GM12878 (cell line): ENCODE results near the gene RFLNA. TPM values are rescaled to one million over a fixed set of nuclear protein-coding genes. Genes with fewer than 3 reads are reported as not detected.

Experiments
- ATAC-seq: fragments of 200-7000 bp; cut with Tn5 transposase; 3 replicates; pipeline ENCODE4 v1.9.1; 2020; ENCODE audit warnings: mild to moderate bottlenecking, moderate library complexity
- BruUV-seq: library from RNA; stranded (reverse); fragments of 400-500 nt; replicated peaks from 2 replicates; lab custom pipeline; 2021; lab: Mats Ljungman, UMichigan
- CTCF ChIA-PET: fragments of 300-600 bp; sonication (Branson Sonifier 250); formaldehyde crosslinking; extraction: SDS; loops from one replicate; lab custom pipeline; 2021; ENCODE audit warnings: inconsistent platforms; lab: Yijun Ruan, JAX
- POLR2A ChIA-PET: fragments of 350-600 bp; formaldehyde crosslinking; extraction: SDS; loops from one replicate; lab custom pipeline; 2021; ENCODE audit warnings: inconsistent platforms; lab: Charles Lee
- RAD21 ChIA-PET: fragments of 300-600 bp; sonication (Branson Sonifier 250); formaldehyde crosslinking; loops from one replicate; lab custom pipeline; 2023; ENCODE audit warnings: antibody characterized with exemption; ENCODE audit not compliant: unreplicated experiment; lab: Charles Lee
- SMC1A ChIA-PET: fragments of 300-600 bp; sonication (Branson Sonifier 250); formaldehyde crosslinking; loops from one replicate; lab custom pipeline; 2023; ENCODE audit not compliant: unreplicated experiment, uncharacterized antibody; lab: Charles Lee
- DNase-seq: peaks from one replicate; pipeline ENCODE4 v3.0.0-alpha.2; 2011; ENCODE audit warnings: low read depth, low spot score
- FAIRE-seq: peaks from 3 replicates; lab custom pipeline; 2011; peaks lifted over from hg19 to GRCh38; lab: Jason Lieb, UNC
- H2AFZ ChIP-seq: 2 replicates; pipeline ENCODE4 v1.6.0; 2011; ENCODE audit warnings: low read depth, low read length, control low read depth; ENCODE audit not compliant: control insufficient read depth
- H3K27ac ChIP-seq: 2 replicates; pipeline ENCODE4 v1.5.1; 2011; ENCODE audit warnings: control low read depth; ENCODE audit not compliant: control insufficient read depth, insufficient read depth
- H3K27me3 ChIP-seq, 2 experiments: replicated peaks in 1 of 2; 2 replicates each; pipeline versions ENCODE4 v1.6.0 to v1.6.1; 2011; ENCODE audit warnings: low read length in 1 of 2; ENCODE audit not compliant: control insufficient read depth in 2 of 2, insufficient read depth in 2 of 2
- H3K36me3 ChIP-seq, 2 experiments: 2 replicates each; pipeline ENCODE4 v1.5.1; 2011; ENCODE audit warnings: low read length in 1 of 2; ENCODE audit not compliant: control insufficient read depth in 2 of 2, insufficient read depth in 2 of 2
- H3K4me1 ChIP-seq: 2 replicates; pipeline ENCODE4 v1.6.1; 2011; ENCODE audit warnings: mild to moderate bottlenecking, low read length, moderate library complexity, mixed read lengths; ENCODE audit not compliant: control insufficient read depth, insufficient read depth
- H3K4me2 ChIP-seq: 2 replicates; pipeline ENCODE4 v1.6.0; 2011; ENCODE audit warnings: control low read depth; ENCODE audit not compliant: control insufficient read depth, insufficient read depth
- H3K4me3 ChIP-seq: fragments of 200-600 bp; sonication (generic); 2 replicates; pipeline ENCODE4 v1.5.1; 2016
- H3K79me2 ChIP-seq: 2 replicates; pipeline ENCODE4 v1.6.0; 2011; ENCODE audit warnings: low read length; ENCODE audit not compliant: control insufficient read depth, insufficient read depth
- H3K9ac ChIP-seq: 2 replicates; pipeline ENCODE4 v1.8.0; 2011; ENCODE audit warnings: low read length, control low read depth, mixed read lengths; ENCODE audit not compliant: control insufficient read depth, insufficient read depth
- H3K9me3 ChIP-seq: replicated peaks from 3 replicates; pipeline ENCODE4 v1.5.1; 2011; ENCODE audit warnings: mild to moderate bottlenecking, low read length; ENCODE audit not compliant: control insufficient read depth, insufficient read depth
- H4K20me1 ChIP-seq: 2 replicates; pipeline ENCODE4 v1.6.0; 2011; ENCODE audit not compliant: control insufficient read depth, insufficient read depth
- CHD1 ChIP-seq: IDR thresholded peaks from 2 replicates; pipeline ENCODE4 v1.6.1; 2012; ENCODE audit warnings: low read depth, low read length, improper control_type of control experiment
- ESRRA ChIP-seq: IDR thresholded peaks from 2 replicates; pipeline ENCODE4 v1.6.1; 2012; ENCODE audit warnings: mild to moderate bottlenecking, low read length, improper control_type of control experiment
- NFYA ChIP-seq: IDR thresholded peaks from 2 replicates; pipeline ENCODE4 v1.6.1; 2011; ENCODE audit warnings: low read depth, mild to moderate bottlenecking, low read length, improper control_type of control experiment, borderline replicate concordance
- RELA ChIP-seq: fragments of 450-650 bp; IDR thresholded peaks from 2 replicates; pipeline ENCODE4 v1.8.0; 2014; ENCODE audit warnings: borderline replicate concordance; ENCODE audit not compliant: partially characterized antibody
- RELB ChIP-seq: fragments of 450-650 bp; IDR thresholded peaks from 2 replicates; pipeline ENCODE4 v1.6.1; 2017; ENCODE audit warnings: low read depth, mild to moderate bottlenecking, moderate library complexity
- SP1 ChIP-seq: IDR thresholded peaks from one replicate; pipeline ENCODE4 v1.6.1; 2011; ENCODE audit warnings: low read depth, low read length
- WRNIP1 ChIP-seq: IDR thresholded peaks from 2 replicates; pipeline ENCODE4 v1.6.1; 2011; ENCODE audit warnings: low read depth, low read length, improper control_type of control experiment, borderline replicate concordance
- ZNF24 ChIP-seq: fragments of 450-650 bp; IDR thresholded peaks from 2 replicates; pipeline ENCODE4 v1.6.1; 2017; ENCODE audit warnings: antibody characterized with exemption, mild to moderate bottlenecking
- ZNF687 ChIP-seq: fragments of 450-650 bp; IDR thresholded peaks from 2 replicates; pipeline ENCODE4 v1.6.1; 2017; ENCODE audit warnings: mild to moderate bottlenecking, moderate library complexity
- WGBS: methylation state at CpG from one replicate; pipeline ENCODE4 v1.1.6; 2016; ENCODE audit warnings: low lambda C conversion rate; ENCODE audit not compliant: insufficient replicate concordance, insufficient coverage; ENCODE audit errors: missing lambda C conversion rate; 5-methylcytosine and 5-hydroxymethylcytosine counted together
- in situ Hi-C: fragments of 300-500 bp; cut with MboI; formaldehyde crosslinking; loops from 9 replicates; pipeline ENCODE4 v1.14.3; 2018; ENCODE audit warnings: mixed read lengths
- intact Hi-C: fragments of 100-400 bp; cut with micrococcal nuclease; formaldehyde crosslinking; loops from one replicate; pipeline ENCODE4 v1.14.2; 2022; ENCODE audit not compliant: unreplicated experiment
- polyA plus RNA-seq, 11 experiments: library from polyadenylated mRNA; depleted of rRNA in 4 of 11; unstranded in 6 of 11; stranded (reverse) in 5 of 11; fragments of >200 nt; fragmentation: Nextera tagmentation in 4 of 11; fragmentation: Illumina TruSeq in 1 of 11; extraction: Ambion mirVana in 4 of 11; extraction: Trizol in 1 of 11; gene quantifications; 1 replicate in 1 of 11; 2 replicates in 10 of 11; pipeline versions ENCODE4 v1.2.1 to v1.2.3, GENCODE V29; 2011 to 2016; ENCODE audit warnings: inconsistent platforms in 2 of 11, missing spikeins in 2 of 11, low read depth in 1 of 11
- total RNA-seq, 4 experiments: library from RNA; depleted of rRNA in 3 of 4; stranded (reverse); fragments of >200 nt in 3 of 4; fragmentation: Illumina TruSeq in 1 of 4; extraction: Trizol in 1 of 4; gene quantifications; 2 replicates each; pipeline versions ENCODE4 v1.2.1 to v1.2.3, GENCODE V29; 2013 to 2021
- TF ChIP-seq, protein P1 (sequence below): IDR thresholded peaks from 2 replicates; pipeline ENCODE4 v1.6.1; 2012; ENCODE audit warnings: low read depth, low read length, improper control_type of control experiment

RFLNA gene
- total and polyA plus RNA-seq, 10 of the 15 experiments (the other 5 are each of a cell fraction or from before 2014, with no cell fraction given) = 0.08 TPM; not detected in 9

DNA sequence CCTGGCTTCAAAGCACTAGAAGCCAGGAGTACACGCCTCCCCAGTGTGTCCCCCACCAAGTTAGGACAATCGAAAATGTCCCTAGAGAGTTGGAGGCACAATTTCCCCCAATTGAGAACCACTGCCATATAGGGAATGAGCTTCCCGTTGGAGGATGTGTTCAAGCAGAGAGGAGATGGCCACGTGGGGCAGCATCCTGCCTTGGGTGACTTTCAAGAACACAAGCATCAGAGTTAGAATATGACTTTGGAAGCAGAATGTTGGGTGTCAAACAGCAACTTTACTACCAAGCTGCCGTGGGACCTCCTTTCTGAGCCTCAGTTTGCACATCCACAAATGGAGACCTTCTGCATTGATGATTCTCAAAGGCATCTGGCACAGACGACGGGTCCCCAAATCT, 56.5 kb downstream of the RFLNA start:
- no peak overlapping the region for H2AFZ ChIP-seq
- POLR2A ChIA-PET = no interaction called here
- H4K20me1 ChIP-seq = no peaks in the 10 kb centered on the region; the same call in 1 of the 2 replicates
- H3K4me3 ChIP-seq = no peak overlapping the region
- RAD21 ChIA-PET = no interaction called here
- in situ Hi-C loops = loop anchor here (25.0 kb wide), 1 partner anchor 411 kb away; no protein-coding TSS in a partner anchor
- no TSS peak for BruUV-seq
- no peaks in the 10 kb centered on the region for H3K79me2 ChIP-seq
- H3K4me2 ChIP-seq = no peak overlapping the region
- SMC1A ChIA-PET = no interaction called here
- H3K36me3 ChIP-seq = peaks cover 24 to 49% of the 10 kb centered on the region in 2 experiments
- H3K9me3 ChIP-seq = no peaks in the 10 kb centered on the region
- TF ChIP-seq NFYA (no peak), SP1 (no peak), ESRRA (no peak), WRNIP1 (no peak), CHD1 (no peak), RELA (no peak), RELB (no peak), ZNF687 (no peak), ZNF24 (no peak)
- TF ChIP-seq, protein P1, sequence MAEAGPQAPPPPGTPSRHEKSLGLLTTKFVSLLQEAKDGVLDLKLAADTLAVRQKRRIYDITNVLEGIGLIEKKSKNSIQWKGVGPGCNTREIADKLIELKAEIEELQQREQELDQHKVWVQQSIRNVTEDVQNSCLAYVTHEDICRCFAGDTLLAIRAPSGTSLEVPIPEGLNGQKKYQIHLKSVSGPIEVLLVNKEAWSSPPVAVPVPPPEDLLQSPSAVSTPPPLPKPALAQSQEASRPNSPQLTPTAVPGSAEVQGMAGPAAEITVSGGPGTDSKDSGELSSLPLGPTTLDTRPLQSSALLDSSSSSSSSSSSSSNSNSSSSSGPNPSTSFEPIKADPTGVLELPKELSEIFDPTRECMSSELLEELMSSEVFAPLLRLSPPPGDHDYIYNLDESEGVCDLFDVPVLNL = no peak
- TF ChIP-seq, all 136 proteins: peak for 0
- intact Hi-C loops = no loop called here
- FAIRE-seq (no peak), ATAC-seq (no peak), DNase-seq (no peak)
- no peaks in the 10 kb centered on the region for H3K27me3 ChIP-seq
- no peak overlapping the region for H3K9ac ChIP-seq
- CTCF ChIA-PET = no interaction called here
- 85% methylated on average over 7 of the region's 7 CpGs for WGBS
- no peak overlapping the region for H3K27ac ChIP-seq
- H3K4me1 ChIP-seq = no peaks in the 10 kb centered on the region
